ENCODE results near the gene RFWD3.

DNA sequence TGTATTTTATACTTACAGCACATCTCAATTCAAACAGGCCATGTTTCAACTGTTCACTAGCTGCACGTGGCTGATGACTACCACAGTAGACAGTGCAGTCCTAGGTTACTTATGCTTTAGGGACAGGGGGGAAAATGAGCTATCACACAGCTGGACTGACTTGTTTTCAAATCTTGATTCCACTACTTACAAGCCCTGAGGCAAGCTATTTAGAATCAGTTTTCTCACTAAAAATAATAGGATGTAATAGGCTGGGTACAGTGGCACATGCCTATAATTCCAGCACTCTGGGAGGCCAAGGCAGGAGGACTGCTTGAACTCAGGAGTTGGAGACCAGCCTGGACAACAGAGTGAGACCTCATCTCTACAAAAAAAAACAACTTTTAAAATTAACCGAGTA, 70.1 kb downstream of the RFWD3 start:
- TF ChIP-seq, protein P1, sequence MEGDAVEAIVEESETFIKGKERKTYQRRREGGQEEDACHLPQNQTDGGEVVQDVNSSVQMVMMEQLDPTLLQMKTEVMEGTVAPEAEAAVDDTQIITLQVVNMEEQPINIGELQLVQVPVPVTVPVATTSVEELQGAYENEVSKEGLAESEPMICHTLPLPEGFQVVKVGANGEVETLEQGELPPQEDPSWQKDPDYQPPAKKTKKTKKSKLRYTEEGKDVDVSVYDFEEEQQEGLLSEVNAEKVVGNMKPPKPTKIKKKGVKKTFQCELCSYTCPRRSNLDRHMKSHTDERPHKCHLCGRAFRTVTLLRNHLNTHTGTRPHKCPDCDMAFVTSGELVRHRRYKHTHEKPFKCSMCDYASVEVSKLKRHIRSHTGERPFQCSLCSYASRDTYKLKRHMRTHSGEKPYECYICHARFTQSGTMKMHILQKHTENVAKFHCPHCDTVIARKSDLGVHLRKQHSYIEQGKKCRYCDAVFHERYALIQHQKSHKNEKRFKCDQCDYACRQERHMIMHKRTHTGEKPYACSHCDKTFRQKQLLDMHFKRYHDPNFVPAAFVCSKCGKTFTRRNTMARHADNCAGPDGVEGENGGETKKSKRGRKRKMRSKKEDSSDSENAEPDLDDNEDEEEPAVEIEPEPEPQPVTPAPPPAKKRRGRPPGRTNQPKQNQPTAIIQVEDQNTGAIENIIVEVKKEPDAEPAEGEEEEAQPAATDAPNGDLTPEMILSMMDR (IDR thresholded peaks at IDR 0.05): no peak
- no peak for TF ChIP-seq EP300 (IDR thresholded peaks at IDR 0.05)
